HG02798 (cell line): ENCODE data around the gene EML4.
"Not testable (repeated sequence)": the region's sequence is repeated elsewhere in the genome, so short reads cannot be mapped to it uniquely, and the experiment has no call there.

ENCODE experiments used
- ATAC-seq: cut with Tn5 transposase; IDR thresholded peaks from one replicate; pipeline ENCODE4 v1.9.1; 2021; ENCODE audit warnings: mild to moderate bottlenecking; ENCODE audit not compliant: unreplicated experiment, poor library complexity

EML4 gene

GRCh38 chr2:42364658-42365057 is 195.5 kb downstream of the EML4 start:
- ATAC-seq = no peak

- ATAC-seq = no peak
These were observed 197.3 kb downstream of the EML4 start for GRCh38 chr2:42366411-42366810.

GRCh38 chr2:42367835-42368234 is 198.7 kb downstream of the EML4 start:
- ATAC-seq = no peak

- no peak for ATAC-seq
These were observed 199.8 kb downstream of the EML4 start for GRCh38 chr2:42368817-42369531.

- no peak for ATAC-seq
These were observed 200.5 kb downstream of the EML4 start for GRCh38 chr2:42369532-42370229.

GRCh38 chr2:42371611-42372473 is 202.7 kb downstream of the EML4 start:
- ATAC-seq = no peak

GRCh38 chr2:42372474-42373200 is 203.5 kb downstream of the EML4 start:
- no peak for ATAC-seq

- ATAC-seq = no peak
These were observed 207.6 kb downstream of the EML4 start for GRCh38 chr2:42376758-42377157.

- no peak for ATAC-seq
These were observed 209.3 kb downstream of the EML4 start for GRCh38 chr2:42378415-42378814.

- ATAC-seq = not testable (repeated sequence)
These were observed 210.9 kb downstream of the EML4 start for GRCh38 chr2:42380026-42380425.

- no peak for ATAC-seq
These were observed 213.0 kb downstream of the EML4 start for GRCh38 chr2:42382144-42382543.
